ENCODE results near the gene NPFF.

The NPFF gene

DNA sequence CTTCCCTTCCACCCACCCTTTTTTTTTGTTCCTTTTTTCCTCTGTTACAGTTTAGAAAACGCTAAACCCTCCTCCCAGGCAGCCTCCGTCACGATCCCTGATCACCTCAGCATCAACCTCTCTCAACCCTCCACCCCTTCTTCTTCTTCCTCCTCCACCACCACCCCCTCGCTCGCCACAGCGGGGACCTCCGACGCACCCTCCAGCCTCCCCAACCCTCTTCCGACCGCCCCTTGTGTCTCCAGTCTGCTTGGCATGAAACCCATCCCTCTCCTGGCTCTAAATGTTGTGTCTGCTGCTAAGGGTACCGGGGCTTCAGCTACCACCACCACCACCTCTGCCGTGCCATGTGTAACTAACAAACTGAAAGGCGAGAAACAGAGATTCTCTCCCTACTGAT lies 32.5 kb downstream of the NPFF start:
- no peak for DNase-seq (ENCODE audit: low read depth)

DNA sequence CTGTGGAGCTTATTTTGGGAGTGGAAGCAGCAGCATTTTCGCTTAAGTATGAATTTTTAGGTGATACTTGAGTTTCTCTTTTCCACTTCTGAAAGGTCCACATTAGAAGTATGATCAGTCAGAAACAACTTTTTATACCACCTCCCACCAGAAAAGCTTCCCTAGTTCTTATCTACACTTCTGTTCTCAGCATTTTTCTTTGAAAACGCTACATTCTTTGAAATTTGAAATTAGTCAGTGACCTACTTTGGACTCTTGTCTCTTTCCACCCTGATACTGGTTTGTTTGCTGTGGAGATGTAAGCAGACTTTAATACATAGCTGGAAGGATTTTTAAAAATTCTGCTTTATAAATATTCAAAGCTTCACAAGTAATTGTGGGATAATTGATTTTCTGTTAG lies 33.2 kb downstream of the NPFF start:
- no peak for DNase-seq (ENCODE audit: low read depth)

DNA sequence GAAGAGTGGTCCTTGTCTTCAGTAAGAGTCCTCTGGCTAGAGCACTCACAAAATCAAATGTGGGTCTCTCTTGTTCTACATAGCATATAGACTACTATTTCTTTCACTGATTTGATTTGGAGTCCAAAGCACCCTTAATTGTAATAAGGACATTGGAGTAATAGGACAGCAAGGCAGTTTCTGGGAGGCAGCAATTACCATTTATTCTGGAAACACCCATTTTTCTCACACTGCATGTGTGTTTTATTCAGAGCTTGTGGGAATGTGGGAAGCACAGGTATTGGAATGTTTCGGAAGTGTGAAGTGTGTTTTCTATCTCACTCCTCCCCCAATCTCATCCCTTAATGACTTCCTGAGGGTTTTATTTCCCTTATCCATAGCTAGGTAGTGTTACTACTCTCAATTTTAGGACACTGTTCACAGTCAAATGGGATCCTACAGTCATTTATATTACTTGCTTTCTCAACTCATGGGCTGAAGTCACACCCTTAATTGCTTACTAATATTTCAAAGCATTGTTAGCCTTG lies 35.2 kb downstream of the NPFF start:
- DNase-seq (ENCODE audit: low read depth), result no peak

GRCh38 chr12:53468282-53468681 lies 39.0 kb downstream of the NPFF start:
- no peak for DNase-seq (ENCODE audit: low read depth)

GRCh38 chr12:53467880-53468279 lies 39.4 kb downstream of the NPFF start:
- no peak for DNase-seq (ENCODE audit: low read depth)

- DNase-seq (ENCODE audit: low read depth), result no peak
Measured at GRCh38 chr12:53467082-53467481, 40.2 kb downstream of the NPFF start.

- DNase-seq (ENCODE audit: low read depth), result no peak
Measured at GRCh38 chr12:53466640-53467039, 40.6 kb downstream of the NPFF start.

GRCh38 chr12:53465679-53466078 lies 41.6 kb downstream of the NPFF start:
- DNase-seq (ENCODE audit: low read depth), result no peak

- DNase-seq (ENCODE audit: low read depth), result no peak
Measured at GRCh38 chr12:53464685-53465418, 42.4 kb downstream of the NPFF start.

DNA sequence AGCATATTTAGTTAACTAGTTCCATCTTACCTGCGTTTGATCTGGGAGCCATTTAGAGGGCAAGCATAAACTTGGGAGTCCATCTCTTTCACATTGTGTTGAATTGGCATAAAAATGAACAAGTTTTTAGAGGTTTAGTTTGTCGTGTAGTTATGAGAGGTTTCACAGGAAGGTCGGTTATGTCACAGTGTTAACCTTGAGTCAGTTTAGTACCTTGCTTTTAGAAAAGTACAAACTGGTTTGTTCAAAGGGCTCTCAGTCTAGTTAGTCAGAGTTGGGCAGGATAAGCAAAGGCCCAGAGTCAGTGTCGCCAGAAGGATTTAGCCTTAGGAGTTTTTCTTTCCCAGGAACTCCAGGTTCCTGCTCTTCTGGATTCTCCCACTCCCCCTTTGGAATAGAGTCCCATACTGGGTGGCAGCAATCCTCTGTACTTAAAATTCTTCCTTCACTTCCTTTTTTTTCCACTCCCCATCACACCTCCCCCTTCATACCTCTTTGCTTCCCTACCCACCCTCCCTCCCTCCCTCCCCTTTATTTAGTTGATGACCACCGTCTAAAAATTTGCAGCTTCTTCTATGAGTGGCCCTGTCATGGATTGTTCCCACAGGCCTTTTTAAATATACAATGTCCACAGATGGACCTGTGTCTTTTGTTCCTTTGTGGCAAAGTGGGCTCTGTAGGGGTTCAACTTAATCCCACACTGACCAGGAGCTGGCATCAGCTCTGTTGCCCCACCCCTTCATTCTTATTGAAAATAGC lies 43.3 kb downstream of the NPFF start:
- DNase-seq (ENCODE audit: low read depth), result no peak

DNA sequence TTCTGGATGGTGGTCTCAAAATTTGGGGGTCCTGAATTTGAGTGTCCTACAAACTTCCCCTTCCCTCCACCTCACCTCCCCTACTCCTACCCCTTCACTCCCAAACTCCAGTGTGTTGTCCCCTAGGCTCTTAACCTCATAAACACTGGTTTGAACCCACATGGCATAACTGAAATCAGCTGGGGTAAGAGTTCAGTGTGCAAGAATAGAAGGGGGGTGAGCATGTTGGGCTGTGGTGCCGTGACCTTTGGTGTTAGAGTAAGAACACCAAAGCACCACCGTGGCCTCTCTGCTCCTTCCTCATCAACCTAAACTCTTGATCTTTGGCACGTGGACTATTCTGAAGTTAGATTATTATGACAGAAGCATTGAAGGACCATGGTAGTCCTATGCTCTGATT lies 44.3 kb downstream of the NPFF start:
- DNase-seq (ENCODE audit: low read depth), result no peak

- no peak for DNase-seq (ENCODE audit: low read depth)
Measured at GRCh38 chr12:53461591-53461990, 45.7 kb downstream of the NPFF start.

DNA sequence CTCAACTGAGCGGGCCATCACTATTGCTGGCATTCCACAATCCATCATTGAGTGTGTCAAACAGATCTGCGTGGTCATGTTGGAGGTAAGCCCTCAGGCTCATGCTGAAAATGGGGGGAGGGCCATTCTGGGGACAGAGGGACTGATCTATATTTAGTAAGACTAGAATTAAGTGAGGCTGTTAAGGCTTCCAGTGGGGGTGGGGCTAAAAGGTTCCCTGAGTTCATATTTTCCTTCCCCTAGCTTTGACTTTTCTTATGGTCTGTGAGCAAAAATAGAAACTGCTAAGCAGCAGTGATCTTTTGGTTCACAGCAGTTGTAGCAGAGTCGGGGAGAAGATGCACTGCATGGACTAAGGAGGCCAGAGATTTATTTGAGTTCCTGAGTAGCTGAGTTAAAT lies 46.2 kb downstream of the NPFF start:
- no peak for DNase-seq (ENCODE audit: low read depth)

- DNase-seq (ENCODE audit: low read depth), result no peak
Measured at GRCh38 chr12:53459097-53459496, 48.2 kb downstream of the NPFF start.

Data from non-pigmented ciliary epithelial cell (primary cell).